Measurements from ENCODE around the gene NAXD.
"Not testable (repeated sequence)": the region's sequence is repeated elsewhere in the genome, so short reads cannot be mapped to it uniquely, and the experiment has no call there.

Gene NAXD

DNA sequence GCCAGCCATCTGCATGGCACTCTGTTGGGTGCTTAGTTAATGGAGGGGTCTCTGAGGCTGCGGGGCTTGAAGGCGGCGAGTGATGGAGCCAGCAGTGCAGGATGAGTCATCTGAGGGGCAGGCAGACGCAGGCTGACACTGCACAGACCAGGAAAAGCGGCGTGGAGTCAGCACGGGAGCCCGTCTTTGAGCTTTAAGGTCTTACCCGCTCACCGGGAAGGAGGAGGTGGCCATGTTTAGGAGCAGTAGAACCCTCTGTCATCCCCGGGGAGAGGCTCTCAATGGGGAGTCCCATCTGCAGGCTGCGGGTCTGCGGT, 13.1 kb downstream of the NAXD start:
- no peak for DNase-seq (ENCODE audit: low read depth in 2 of 2)

GRCh38 chr13:110628952-110629701, 13.8 kb downstream of the NAXD start:
- no peak for DNase-seq (ENCODE audit: low read depth in 2 of 2)

- no peak for DNase-seq (ENCODE audit: low read depth in 2 of 2)
These were observed 14.4 kb downstream of the NAXD start for GRCh38 chr13:110629735-110630134.

DNA sequence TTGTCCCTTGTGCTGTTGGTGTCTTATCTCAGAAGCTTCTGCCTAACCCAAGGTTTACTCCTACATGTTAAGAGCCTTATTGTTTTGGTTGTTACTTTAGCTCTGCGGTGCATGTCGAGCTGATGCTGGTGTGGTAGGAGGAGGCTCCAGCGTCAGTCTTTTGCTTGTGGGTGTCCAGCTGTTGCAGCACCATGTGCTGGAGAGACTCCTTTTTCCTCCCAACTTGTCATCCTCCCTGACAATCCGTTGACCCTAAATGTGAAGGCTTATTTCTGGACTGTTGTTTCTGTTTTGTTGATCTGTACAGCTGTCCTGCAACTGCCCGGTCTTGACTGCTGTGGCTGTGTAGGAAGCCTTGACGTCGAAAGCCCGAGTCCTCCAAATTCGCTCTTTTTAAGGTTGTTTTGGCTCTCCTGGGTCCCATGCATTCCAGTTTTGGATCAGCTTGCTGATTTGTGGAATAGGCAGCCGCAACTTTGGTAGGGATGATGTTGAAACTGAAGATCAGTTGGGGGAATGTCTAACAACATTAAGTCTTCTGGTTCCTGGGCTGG, 15.3 kb downstream of the NAXD start:
- DNase-seq (ENCODE audit: low read depth in 2 of 2), result no peak

DNA sequence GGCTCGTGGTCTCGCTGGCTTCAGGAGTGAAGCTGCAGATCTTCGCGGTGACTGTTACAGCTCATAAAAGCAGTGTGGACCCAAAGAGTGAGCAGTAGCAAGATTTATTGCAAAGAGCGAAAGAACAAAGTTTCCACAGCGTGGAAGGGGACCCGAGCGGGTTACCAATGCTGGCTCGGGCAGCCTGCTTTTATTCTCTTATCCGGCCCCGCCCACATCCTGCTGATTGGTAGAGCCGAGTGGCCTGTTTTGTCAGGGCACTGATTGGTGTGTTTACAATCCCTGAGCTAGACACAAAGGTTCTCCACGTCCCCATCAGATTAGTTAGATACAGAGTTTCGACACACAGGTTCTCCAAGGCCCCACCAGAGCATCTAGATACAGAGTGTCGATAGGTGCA, 16.9 kb downstream of the NAXD start:
- not testable (repeated sequence) for DNase-seq (ENCODE audit: low read depth in 2 of 2)

DNA sequence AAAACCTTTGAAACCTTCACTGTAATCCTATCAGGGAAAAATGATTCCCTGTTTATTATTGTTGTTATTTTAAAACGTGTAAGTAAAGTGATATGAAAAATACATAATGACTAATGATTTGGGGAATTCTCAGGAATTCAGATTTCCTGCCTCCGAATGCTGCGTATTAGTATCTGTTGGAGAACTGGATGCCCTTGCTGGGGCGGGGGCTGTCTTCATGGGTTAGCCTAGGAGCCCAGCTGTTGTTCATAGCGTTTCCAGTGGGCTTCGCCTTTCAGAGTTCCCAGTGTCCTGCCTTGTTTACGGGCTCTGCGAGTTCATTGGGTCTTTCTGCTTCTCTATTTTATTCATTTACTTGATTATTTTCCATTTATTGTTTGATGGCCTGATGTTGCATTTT, 18.4 kb downstream of the NAXD start:
- DNase-seq (ENCODE audit: low read depth in 2 of 2), result no peak

GRCh38 chr13:110634558-110634957, 19.2 kb downstream of the NAXD start:
- DNase-seq (ENCODE audit: low read depth in 2 of 2), result no peak

- no peak for DNase-seq (ENCODE audit: low read depth in 2 of 2)
These were observed 20.2 kb downstream of the NAXD start for GRCh38 chr13:110635405-110636002.

DNA sequence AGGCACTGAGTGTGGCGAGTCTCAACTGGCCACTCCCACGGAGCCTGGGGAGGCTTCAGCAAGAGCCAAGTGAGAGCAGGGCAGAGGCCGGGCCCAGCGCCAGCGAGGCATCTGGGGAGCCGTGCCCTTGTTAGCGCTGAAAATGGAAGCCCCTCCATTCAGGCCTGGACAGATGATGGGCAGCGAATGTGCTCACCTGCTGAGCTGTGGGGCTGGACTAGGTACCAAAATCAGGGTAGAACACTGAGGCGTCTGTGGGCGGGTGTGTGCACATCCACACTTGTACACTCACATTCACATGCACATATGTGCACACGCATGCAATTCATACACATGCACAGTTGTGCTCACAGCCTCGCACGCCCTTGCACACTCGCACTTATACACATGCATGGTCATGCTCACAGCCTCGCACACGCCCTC, 20.7 kb downstream of the NAXD start:
- no peak for DNase-seq (ENCODE audit: low read depth in 2 of 2)

DNA sequence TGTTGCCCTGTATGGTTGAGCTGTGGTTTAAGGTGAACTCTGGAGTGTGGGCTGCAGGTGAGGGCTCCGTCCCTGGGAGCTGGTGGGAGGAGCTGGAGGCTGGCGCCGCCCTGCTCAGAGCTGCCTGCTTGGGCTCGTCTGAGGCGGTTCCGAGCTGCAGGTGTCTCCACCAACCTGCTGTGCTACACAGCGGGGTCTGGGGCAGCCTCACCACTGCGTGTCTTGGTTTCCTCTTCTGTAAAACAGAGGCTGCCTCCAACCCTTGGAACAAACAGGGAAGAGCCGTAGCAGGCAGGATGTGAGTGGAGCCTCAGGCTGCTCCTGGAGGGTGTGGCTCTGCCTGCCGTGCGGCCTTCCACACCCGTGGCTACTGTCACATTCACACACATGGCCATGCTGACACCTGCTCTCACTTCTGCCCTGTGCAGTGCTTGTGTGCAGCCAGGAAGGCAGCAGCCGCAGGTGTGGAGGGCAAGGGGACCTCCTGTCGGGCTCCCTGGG, 21.4 kb downstream of the NAXD start:
- no peak for DNase-seq (ENCODE audit: low read depth in 2 of 2)

GRCh38 chr13:110637275-110637674, 21.9 kb downstream of the NAXD start:
- no peak for DNase-seq (ENCODE audit: low read depth in 2 of 2)

DNA sequence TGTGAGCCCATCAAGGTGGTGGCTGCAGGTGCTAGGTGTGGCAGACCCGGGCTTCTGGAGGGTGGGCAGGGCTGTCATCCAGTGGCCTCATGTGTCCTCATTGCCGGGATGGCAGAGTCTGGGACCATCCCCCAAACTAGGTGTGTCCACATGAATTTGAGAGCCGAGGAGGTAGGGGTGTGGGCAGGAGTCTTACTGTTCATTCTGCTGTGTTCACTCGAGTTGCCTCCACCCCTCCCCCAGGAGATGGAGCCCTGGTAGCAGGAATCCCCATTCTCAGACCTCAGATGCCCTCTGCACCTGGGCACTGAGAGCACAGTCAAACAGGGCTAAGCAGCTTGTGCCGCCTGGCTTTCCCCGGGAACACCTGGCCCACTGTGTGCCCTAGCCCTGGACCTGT, 22.4 kb downstream of the NAXD start:
- DNase-seq (ENCODE audit: low read depth in 2 of 2), result no peak

DNA sequence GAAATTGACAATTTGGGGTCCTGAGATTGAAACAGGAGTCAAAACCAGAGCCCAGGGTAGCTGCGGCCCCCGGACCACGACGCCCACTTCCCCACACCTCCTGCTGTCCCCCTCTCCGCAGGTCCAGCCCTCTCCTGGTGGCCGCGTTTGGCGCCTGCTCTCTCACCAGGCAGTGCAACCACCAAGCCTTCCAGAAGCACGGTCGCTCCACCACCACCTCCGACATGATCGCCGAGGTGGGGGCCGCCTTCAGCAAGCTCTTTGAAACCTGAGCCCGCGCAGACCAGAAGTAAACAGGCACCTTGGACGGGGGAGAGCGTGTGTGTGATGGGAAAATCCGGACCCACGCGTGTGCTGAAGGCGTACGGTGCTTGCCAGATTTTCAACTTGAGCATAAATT, 22.9 kb downstream of the NAXD start:
- no peak for DNase-seq (ENCODE audit: low read depth in 2 of 2)

- DNase-seq (ENCODE audit: low read depth in 2 of 2), result no peak
These were observed 23.8 kb downstream of the NAXD start for GRCh38 chr13:110638814-110639806.

DNA sequence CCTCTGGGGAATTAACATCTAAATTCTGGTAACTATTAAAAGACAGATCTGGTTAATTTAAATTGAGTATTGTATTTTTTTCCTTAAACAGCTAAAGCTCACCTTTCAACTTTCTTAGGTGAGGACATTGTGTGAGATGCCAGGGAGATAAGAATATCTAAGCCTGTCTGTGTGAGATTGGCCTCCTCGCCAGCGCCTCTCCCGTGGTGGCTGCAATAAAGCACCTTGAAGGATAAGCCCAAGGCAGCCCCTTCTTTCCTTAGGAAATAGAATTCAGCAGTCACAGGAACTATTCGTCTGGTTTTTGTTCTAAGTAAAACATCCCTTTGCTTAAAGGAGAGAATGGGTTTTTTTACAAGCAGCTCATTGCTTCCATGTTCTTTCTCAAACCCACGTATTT, 24.6 kb downstream of the NAXD start:
- no peak for DNase-seq (ENCODE audit: low read depth in 2 of 2)

GRCh38 chr13:110640591-110641029, 25.3 kb downstream of the NAXD start:
- DNase-seq (ENCODE audit: low read depth in 2 of 2), result no peak

DNA sequence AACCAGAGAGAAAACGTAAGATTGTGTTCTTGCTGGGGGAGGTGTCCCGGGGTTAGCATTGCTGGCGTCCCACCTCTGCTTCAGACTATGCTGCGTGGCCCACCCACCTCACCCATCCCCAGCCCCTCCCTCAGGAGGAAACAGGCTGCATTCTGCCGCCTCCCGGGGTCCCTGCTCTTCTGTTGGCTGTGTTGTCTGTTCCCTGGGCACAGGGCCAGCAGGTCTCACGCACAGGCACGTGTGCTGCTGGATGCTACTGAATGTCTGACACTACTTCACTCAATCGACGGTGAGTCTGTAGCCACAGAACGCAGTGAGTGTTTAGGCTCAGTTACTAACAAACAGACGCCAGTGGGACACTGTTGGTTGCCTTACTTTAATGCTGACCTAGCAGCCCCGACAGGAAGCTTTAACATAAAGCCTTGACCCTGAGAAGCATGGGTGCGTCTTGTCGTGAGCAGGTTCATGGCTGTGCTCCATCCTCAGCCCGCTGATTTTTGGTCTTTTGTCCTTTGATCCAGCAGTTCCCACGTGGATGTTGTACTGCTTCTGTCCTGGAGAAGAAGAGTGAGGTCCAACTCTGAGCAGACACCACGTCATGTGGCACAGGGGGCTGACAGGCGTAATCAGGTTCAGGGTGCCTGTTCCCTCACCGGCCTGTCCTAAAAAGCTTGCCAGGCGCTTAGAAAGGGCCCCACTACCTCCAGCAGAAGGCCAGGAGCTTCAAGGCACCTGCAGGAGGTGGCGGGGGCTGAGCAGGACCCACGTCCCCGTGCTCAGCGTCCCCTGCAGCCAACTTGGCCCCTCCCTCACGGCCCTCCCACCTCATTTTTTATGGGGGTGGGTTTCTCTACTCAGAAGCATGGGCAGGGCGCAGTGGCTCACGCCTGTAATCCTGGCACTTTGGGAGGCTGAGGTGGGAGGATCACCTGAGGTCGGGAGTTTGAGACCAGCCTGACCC, 26.0 kb downstream of the NAXD start:
- DNase-seq (ENCODE audit: low read depth in 2 of 2), result no peak

DNA sequence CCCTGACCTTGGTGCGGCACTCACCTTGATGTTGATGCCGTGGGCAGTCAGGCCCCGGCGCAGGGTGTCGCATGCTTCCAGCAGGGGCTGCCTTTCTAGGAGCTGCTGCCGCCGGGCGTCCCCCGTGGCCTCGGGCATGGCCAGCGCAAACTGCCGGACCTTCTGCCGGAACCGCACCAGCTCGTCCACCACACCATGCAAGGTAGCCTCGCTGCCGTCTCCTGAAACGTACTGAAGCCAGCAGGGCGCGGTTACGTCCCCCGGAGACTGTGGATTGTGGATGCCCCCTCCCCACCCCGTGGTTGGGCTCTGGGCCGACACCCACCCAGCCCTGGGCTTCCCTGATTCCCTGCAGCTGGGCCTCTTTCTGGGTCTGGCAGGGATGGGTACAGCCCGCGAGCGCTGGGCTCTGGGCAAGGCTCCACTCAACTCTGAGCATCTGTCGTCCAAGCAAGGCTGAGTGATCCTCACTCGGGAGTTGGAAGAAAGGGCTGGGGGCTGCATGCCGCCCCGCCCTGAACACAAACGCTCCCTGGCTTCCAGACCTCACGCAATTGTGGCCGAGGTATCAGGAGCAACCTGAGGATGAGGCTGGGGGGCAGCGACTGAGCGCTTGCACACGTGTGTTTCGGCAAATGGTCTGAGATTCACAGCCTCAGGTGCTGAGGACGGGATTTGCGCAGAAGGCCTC, 27.1 kb downstream of the NAXD start:
- no peak for DNase-seq (ENCODE audit: low read depth in 2 of 2)

DNA sequence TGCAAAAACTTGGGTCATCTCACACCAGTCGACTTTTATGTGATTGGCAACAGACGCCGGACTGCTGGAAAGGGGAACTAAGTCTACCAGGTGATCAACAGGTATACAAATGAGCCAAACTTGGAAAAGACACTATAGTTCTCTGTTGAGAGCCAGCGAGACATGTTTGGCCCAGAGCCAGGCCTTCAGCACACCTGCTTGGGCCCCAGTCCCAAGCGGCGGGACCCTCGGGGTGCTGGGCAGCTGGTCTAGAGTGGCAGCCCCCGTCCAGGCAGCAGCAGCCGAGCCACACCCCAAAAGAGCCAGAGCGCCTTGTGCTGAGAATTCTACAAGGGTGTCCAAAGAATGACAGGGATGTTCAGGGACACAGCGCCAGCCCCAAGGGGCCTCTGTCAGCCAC, 28.0 kb downstream of the NAXD start:
- DNase-seq (ENCODE audit: low read depth in 2 of 2), result no peak

- no peak for DNase-seq (ENCODE audit: low read depth in 2 of 2)
These were observed 28.6 kb downstream of the NAXD start for GRCh38 chr13:110643768-110644421.

All from stimulated activated CD4-positive, alpha-beta T cell treated with anti-CD3 and anti-CD28 coated beads, Interleukin-1b, Interleukin-23, amount 100 ng/mL, for 1 hour (primary cell).